Left renal pelvis (tissue), 4 donors: Measurements from ENCODE around the gene PCDHA2. TPM values are rescaled to one million over a fixed set of nuclear protein-coding genes. Genes with fewer than 3 reads are reported as not detected.

Experiments used
- polyA plus RNA-seq, 4 donors: library from polyadenylated mRNA; unstranded; fragments of 120-200 nt; gene quantifications; one replicate each; pipeline ENCODE4 v1.2.1, GENCODE V29; 2013; ENCODE audit not compliant: insufficient read length in 4 of 4

PCDHA2 gene
- polyA plus RNA-seq, 4 donors = 0.19 to 0.61 (median 0.32) TPM

Other genes with a start within 250 kb of the PCDHA2 start
- 10 to 100 TPM in 2 of 4 donors, 1 to 10 TPM in 2; 6.2 to 14.5 (median 10.2) TPM for gene EIF4EBP3, start 247.2 kb upstream of the PCDHA2 start, polyA plus RNA-seq
- gene SRA1, start 237.4 kb upstream of the PCDHA2 start, polyA plus RNA-seq = 10 to 100 TPM; 21.8 to 32.0 (median 27.9) TPM
- 10 to 100 TPM; 29.7 to 57.1 (median 37.1) TPM for gene APBB3, start 230.3 kb upstream of the PCDHA2 start, polyA plus RNA-seq
- 10 to 100 TPM; 62.3 to 85.7 (median 78.9) TPM for gene SLC35A4, start 230.0 kb upstream of the PCDHA2 start, polyA plus RNA-seq
- gene CD14, start 161.7 kb upstream of the PCDHA2 start, polyA plus RNA-seq = 10 to 100 TPM in 2 of 4 donors, 1 to 10 TPM in 2; 9.1 to 52.7 (median 9.9) TPM
- gene TMCO6, start 155.4 kb upstream of the PCDHA2 start, polyA plus RNA-seq = 10 to 100 TPM; 10.2 to 23.4 (median 15.0) TPM
- gene NDUFA2, start 147.2 kb upstream of the PCDHA2 start, polyA plus RNA-seq = 10 to 100 TPM; 49.2 to 94.6 (median 74.6) TPM
- 100 to 1,000 TPM; 116 to 186 (median 162) TPM for gene IK, start 147.0 kb upstream of the PCDHA2 start, polyA plus RNA-seq
- gene WDR55, start 129.9 kb upstream of the PCDHA2 start, polyA plus RNA-seq = 10 to 100 TPM; 11.9 to 20.6 (median 14.4) TPM
- gene DND1, start 121.3 kb upstream of the PCDHA2 start, polyA plus RNA-seq = under 1 TPM in 3 of 4 donors, not detected in 1; 0.10 to 0.37 (median 0.24) TPM
- 10 to 100 TPM; 55.2 to 81.9 (median 67.2) TPM for gene HARS1, start 103.5 kb upstream of the PCDHA2 start, polyA plus RNA-seq
- 10 to 100 TPM; 32.2 to 55.7 (median 45.6) TPM for gene HARS2, start 103.4 kb upstream of the PCDHA2 start, polyA plus RNA-seq
- 100 to 1,000 TPM in 2 of 4 donors, 10 to 100 TPM in 2; 89.2 to 147 (median 112) TPM for gene ZMAT2, start 94.4 kb upstream of the PCDHA2 start, polyA plus RNA-seq
- gene PCDHA1, start 8.7 kb upstream of the PCDHA2 start, polyA plus RNA-seq = under 1 TPM in 2 of 4 donors, not detected in 2; 0.03 to 0.06 TPM
- gene PCDHA3, start 6.2 kb downstream of the PCDHA2 start, polyA plus RNA-seq = under 1 TPM; 0.27 to 0.74 (median 0.35) TPM
- gene PCDHA4, start 12.2 kb downstream of the PCDHA2 start, polyA plus RNA-seq = 1 to 10 TPM in 2 of 4 donors, under 1 TPM in 2; 0.37 to 1.5 (median 0.86) TPM
- under 1 TPM in 2 of 4 donors, not detected in 2; 0.11 to 0.22 TPM for gene PCDHA5, start 26.8 kb downstream of the PCDHA2 start, polyA plus RNA-seq
- under 1 TPM; 0.26 to 0.79 (median 0.46) TPM for gene PCDHA6, start 33.1 kb downstream of the PCDHA2 start, polyA plus RNA-seq
- gene PCDHA7, start 39.4 kb downstream of the PCDHA2 start, polyA plus RNA-seq = under 1 TPM; 0.14 to 0.52 (median 0.33) TPM
- under 1 TPM in 3 of 4 donors, not detected in 1; 0.08 to 0.22 (median 0.11) TPM for gene PCDHA8, start 46.3 kb downstream of the PCDHA2 start, polyA plus RNA-seq
- under 1 TPM in 3 of 4 donors, not detected in 1; 0.03 to 0.12 (median 0.06) TPM for gene PCDHA9, start 53.5 kb downstream of the PCDHA2 start, polyA plus RNA-seq
- gene PCDHA10, start 61.0 kb downstream of the PCDHA2 start, polyA plus RNA-seq = 1 to 10 TPM in 1 of 4 donors, under 1 TPM in 3; 0.10 to 1.4 (median 0.65) TPM
- gene PCDHA11, start 74.1 kb downstream of the PCDHA2 start, polyA plus RNA-seq = under 1 TPM; 0.17 to 0.38 (median 0.24) TPM
- under 1 TPM; 0.04 to 0.82 (median 0.14) TPM for gene PCDHA12, start 80.5 kb downstream of the PCDHA2 start, polyA plus RNA-seq
- under 1 TPM in 3 of 4 donors, not detected in 1; 0.07 to 0.33 (median 0.09) TPM for gene PCDHA13, start 87.3 kb downstream of the PCDHA2 start, polyA plus RNA-seq
- under 1 TPM; 0.09 to 0.52 (median 0.11) TPM for gene PCDHAC1, start 131.4 kb downstream of the PCDHA2 start, polyA plus RNA-seq
- gene PCDHAC2, start 171.6 kb downstream of the PCDHA2 start, polyA plus RNA-seq = 1 to 10 TPM in 2 of 4 donors, under 1 TPM in 2; 0.62 to 1.6 (median 1.0) TPM